HG03025 (cell line): ENCODE results near the gene S1PR3.

ENCODE experiments used
- ATAC-seq: cut with Tn5 transposase; IDR thresholded peaks from one replicate; pipeline ENCODE4 v1.9.1; 2021; ENCODE audit warnings: mild to moderate bottlenecking, moderate library complexity; ENCODE audit not compliant: unreplicated experiment, low FRiP score

Gene S1PR3

DNA sequence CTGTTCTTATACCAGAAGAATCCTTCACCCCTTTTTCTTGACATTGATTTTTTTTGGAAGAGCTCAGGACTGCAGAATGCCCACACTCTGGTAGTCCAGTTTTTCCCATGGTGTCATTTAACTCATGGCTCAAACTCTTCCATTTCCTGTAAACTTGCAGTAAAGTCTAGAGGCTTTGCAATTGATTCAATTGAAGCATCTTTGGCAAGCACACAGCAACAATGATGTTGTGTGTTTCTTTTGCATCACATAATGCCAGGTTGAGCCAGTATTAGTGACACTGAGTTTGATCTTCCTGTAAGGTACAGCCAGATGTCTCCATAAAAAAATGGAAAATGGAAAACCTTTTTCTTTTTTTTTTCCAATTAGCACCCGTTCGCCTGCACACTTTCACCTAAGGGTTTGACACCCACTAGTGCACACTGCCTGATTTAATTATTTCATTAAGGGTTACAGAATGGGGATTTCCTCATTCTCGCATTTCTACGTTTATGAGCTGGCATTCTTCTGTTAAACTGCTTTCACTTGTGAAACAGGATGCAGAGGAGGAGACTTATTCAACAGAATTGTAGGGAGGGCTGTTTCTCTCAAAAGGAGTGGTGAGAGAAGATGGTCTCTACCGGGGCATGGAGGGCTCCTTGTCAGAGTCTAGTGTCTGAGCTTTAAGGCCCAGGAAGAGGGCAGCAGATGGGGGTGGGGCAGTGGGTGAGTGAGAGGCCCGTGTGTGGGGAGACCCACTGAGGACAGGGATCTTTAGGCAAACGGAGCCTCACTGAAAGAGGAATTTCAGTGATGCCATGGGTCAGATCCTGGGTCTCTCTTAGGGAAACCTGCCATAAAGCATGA is 2.2 kb upstream of the S1PR3 start:
- no peak for ATAC-seq

GRCh38 chr9:88990041-88990728 is 1.1 kb upstream of the S1PR3 start:
- ATAC-seq: no peak

DNA sequence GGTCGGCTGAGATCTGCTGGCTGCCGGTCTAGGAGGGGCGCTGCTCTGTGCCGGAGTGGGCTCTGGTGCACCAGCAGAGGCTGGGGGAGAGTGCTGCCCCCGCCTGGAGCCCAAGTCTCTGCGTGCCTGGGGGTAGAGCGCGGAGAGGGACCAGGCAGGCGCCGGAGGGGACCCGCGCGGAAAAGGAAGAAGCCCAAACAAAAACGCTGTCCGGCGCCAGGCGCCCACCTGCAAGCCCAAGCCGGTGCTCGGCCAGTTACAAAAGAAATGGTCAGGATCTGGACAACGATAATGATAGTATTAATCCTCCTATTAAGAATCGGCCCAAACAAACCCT is 571 bp upstream of the S1PR3 start:
- ATAC-seq: no peak

DNA sequence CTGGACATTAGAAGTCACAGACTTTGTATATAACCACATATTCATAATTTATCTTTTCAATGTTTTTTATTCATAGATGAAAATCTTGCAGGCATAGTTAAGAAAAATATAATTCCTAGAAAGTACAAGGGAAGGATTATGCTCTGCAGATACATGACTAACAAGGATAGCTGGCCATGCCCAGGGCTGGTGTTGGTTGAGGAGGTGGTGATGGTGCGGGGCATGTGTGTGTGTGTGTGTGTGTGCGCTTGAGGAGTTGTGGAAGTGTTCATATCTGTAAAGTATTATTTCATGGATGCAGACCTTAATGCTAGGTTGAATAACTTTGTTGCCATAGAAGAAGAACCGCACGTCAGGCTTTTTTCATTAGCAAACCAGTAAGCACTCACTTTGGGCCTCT is 1.3 kb downstream of the S1PR3 start:
- no peak for ATAC-seq

- no peak for ATAC-seq
Observed at GRCh38 chr9:88993327-88993726, 2.1 kb downstream of the S1PR3 start.

- ATAC-seq: no peak
Observed at GRCh38 chr9:88993871-88994460, 2.7 kb downstream of the S1PR3 start.

DNA sequence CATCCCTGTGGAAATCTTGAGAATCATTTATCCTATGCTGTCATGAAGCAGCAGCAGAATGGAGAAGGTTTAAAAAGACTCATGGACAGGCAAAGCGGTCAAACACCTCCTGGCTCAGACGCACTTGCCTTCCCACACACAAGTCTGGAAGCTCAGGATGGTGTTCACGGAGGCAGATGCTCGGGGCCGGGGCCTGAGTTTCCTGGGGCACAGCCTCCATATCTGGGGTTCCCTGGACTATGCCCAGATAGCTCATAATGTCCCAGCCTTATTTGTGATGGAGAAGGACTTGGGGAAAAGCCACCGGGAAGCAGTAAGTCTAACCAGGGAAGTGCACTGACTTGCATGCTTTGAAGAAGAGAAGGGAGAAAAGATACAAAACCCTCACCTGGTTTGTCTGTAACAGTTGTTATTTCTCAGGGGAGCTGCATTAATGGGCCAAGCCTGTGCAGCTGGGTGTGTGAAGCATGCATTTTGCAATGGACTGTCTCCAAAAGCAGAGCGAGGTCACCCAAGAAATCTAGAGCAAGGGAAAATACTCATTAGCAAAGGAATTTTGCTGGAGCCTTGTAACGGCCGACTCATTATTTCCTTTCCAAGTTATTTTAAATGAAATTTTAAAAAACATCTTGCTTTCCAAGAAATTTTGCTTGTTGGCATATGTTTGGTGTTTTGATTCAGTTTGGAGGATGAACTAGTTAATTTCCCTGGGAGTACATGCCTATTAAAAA is 3.4 kb downstream of the S1PR3 start:
- ATAC-seq: no peak

GRCh38 chr9:88995200-88995577 is 3.9 kb downstream of the S1PR3 start:
- ATAC-seq: no peak

GRCh38 chr9:88995627-88996026 is 4.4 kb downstream of the S1PR3 start:
- ATAC-seq: no peak

GRCh38 chr9:88996046-88996920 is 5.0 kb downstream of the S1PR3 start:
- ATAC-seq: no peak

DNA sequence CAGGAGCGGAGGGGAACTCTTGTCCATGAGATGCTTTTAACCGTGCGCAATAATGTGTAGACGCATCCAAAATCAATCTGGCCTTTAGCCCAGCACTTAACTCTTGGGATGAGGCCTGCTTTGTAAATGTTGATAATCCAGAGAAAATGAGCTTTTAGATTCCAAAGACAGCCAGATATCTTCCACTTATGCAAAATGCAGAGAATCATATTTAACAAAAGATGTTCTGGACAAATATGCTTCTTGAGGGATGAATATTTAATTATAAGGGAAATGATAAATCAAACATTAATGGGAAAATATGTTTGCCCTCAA is 5.6 kb downstream of the S1PR3 start:
- no peak for ATAC-seq

- ATAC-seq: no peak
Observed at GRCh38 chr9:88997646-88998045, 6.4 kb downstream of the S1PR3 start.

DNA sequence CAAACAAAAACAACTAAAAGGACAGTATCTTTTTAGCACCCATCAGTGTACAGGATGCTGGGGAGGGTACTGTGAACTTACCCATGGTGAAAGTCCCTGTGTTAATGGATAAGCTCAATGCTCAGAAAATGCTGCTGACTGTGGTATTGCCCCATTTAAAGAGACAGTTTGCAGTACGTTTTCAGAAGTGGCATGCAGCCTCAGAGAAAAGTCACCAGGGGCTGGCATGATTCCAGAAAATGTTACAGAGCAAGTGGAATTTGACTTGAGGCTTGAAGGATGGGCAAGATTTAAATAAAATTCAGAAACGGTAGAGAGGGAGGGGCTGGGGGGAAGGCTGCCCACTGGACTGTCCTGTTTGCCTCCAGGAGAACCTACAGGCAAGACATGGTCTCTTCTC is 7.2 kb downstream of the S1PR3 start:
- no peak for ATAC-seq

DNA sequence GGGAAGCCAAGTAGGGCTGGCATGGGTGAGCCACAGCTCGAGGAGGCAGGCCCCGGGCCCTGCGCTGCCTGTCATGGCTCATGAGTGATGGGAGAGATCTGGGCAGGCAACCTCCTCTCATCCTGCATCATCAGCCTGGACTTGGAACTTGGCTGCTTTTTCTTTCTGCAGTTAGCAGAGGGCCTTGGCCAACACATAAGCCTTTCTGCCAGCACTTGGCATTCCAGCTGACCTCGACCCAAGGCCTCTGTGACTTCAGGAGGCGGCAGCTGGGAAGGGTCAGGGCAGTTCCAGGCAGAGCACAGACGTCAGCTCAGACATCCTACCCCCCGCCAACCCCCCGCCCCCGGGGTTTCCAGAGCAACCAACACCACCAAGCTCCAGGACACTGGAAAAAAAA is 7.6 kb downstream of the S1PR3 start:
- ATAC-seq: no peak

DNA sequence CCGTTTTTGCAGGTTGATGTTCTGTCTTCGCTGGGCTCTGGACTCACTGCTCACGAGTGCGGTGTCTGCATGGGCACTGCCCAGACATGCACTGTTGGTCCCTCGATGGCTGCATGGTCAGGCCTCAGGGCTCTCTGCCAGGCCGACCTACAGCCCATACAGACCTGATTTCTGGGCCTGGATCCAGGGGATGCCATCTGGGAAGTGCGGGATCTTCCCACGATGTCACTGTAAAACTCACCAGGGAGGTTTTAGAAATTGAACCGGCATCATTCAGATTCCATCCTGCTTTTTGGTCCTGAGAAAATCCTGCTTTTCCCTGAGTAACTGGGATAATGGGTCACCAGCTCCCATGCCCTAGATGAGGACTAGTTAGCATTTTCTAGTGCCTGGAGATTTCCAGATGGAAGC is 9.1 kb downstream of the S1PR3 start:
- no peak for ATAC-seq

GRCh38 chr9:89000973-89001916 is 10.0 kb downstream of the S1PR3 start:
- peak; percentile 55 for ATAC-seq

- no peak for ATAC-seq
Observed at GRCh38 chr9:89001917-89002540, 10.8 kb downstream of the S1PR3 start.

GRCh38 chr9:89002987-89003386 is 11.7 kb downstream of the S1PR3 start:
- no peak for ATAC-seq

GRCh38 chr9:89005323-89005722 is 14.1 kb downstream of the S1PR3 start:
- ATAC-seq: no peak
